Measurements from ENCODE around the gene CFAP61.

DNA sequence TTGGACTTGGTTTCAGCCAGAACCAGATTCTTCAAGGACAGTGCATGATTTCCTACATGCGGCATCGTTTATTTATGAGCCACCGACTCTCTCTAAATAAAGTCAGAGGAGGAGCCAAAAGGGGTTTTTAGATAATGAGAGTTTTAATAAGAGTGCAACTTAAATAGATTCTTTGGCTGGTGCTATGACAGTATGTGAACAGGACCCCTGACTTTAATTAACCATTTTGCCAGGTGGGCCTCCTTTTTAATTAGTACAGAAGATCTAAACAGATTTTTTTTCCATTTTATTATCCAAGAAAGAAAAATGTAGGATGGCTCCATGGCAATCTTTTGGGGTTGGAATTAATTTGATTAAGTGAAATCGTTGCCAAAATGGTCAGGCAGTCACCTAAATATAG lies 240.8 kb downstream of the CFAP61 start:
- TF ChIP-seq, protein P1, sequence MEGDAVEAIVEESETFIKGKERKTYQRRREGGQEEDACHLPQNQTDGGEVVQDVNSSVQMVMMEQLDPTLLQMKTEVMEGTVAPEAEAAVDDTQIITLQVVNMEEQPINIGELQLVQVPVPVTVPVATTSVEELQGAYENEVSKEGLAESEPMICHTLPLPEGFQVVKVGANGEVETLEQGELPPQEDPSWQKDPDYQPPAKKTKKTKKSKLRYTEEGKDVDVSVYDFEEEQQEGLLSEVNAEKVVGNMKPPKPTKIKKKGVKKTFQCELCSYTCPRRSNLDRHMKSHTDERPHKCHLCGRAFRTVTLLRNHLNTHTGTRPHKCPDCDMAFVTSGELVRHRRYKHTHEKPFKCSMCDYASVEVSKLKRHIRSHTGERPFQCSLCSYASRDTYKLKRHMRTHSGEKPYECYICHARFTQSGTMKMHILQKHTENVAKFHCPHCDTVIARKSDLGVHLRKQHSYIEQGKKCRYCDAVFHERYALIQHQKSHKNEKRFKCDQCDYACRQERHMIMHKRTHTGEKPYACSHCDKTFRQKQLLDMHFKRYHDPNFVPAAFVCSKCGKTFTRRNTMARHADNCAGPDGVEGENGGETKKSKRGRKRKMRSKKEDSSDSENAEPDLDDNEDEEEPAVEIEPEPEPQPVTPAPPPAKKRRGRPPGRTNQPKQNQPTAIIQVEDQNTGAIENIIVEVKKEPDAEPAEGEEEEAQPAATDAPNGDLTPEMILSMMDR (conservative IDR thresholded peaks at IDR 0.05; ENCODE audit: low read depth in 2 of 2): no peak
- TF ChIP-seq, protein P2, sequence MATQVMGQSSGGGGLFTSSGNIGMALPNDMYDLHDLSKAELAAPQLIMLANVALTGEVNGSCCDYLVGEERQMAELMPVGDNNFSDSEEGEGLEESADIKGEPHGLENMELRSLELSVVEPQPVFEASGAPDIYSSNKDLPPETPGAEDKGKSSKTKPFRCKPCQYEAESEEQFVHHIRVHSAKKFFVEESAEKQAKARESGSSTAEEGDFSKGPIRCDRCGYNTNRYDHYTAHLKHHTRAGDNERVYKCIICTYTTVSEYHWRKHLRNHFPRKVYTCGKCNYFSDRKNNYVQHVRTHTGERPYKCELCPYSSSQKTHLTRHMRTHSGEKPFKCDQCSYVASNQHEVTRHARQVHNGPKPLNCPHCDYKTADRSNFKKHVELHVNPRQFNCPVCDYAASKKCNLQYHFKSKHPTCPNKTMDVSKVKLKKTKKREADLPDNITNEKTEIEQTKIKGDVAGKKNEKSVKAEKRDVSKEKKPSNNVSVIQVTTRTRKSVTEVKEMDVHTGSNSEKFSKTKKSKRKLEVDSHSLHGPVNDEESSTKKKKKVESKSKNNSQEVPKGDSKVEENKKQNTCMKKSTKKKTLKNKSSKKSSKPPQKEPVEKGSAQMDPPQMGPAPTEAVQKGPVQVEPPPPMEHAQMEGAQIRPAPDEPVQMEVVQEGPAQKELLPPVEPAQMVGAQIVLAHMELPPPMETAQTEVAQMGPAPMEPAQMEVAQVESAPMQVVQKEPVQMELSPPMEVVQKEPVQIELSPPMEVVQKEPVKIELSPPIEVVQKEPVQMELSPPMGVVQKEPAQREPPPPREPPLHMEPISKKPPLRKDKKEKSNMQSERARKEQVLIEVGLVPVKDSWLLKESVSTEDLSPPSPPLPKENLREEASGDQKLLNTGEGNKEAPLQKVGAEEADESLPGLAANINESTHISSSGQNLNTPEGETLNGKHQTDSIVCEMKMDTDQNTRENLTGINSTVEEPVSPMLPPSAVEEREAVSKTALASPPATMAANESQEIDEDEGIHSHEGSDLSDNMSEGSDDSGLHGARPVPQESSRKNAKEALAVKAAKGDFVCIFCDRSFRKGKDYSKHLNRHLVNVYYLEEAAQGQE (IDR thresholded peaks at IDR 0.05; ENCODE audit: unreplicated experiment): no peak
- no peak for TF ChIP-seq EZH2 (IDR thresholded peaks at IDR 0.05; ENCODE audit: low read depth, unreplicated experiment)
- TF ChIP-seq POLR2AphosphoS5 (IDR thresholded peaks at IDR 0.05; ENCODE audit: low read depth): no peak
- no peak for TF ChIP-seq CREB1 (CRISPR knock-in tag; IDR thresholded peaks at IDR 0.05; ENCODE audit: low read depth)

Measured in GM23338 (cell line).